ENCODE results near the gene SAMD4B.

Gene SAMD4B

DNA sequence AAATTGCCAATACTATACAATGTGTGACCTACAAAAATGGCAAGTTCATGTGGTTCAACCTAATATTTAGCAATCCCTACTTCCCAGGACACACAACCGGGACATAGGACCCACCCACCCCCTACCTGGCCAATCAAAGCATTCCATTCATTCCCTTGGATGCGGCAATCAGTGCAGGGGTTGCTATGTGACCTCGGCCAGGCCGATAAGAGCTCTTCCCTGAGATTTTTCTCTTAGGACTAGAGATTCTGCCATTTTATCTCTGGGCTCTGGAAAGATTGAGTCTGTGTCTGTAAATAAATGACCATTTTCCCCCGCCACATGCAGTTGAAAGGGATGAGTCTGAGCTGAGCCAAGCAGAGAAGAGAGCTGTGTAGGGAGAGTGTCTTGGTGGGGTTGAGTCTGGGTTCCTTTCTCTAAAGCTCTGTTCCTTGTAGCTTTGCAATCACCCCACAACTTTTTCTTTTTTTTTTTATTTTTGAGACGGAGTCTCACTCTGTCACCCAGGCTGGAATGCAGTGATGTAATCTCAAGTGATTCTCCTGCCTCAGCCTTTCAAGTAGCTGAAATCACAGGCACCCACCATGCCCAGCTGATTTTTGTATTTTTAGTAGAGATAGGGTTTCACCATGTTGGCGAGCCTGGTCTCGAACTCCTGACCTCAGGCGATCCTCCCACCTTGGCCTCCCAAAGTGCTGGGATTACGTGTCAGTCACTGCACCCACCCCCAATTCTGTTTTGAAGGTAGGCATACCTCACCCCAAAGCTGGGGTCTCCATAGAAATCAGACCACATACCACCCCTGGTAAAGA, 38.6 kb upstream of the SAMD4B start:
- Histone ChIP-seq H3K4me3 (ENCODE audit: low read length) (no peak overlapping the region), H3K27me3 (replicated peaks; ENCODE audit: insufficient read depth, low read length) (peaks cover 11% of the 10 kb centered on the region; the same call in 1 of the 2 replicates), H3F3A (ENCODE audit: insufficient read depth, low read length) (no peaks in the 10 kb centered on the region), H2AFZ (ENCODE audit: low read length) (no peak overlapping the region), H3K36me3 (replicated peaks; ENCODE audit: insufficient read depth, low read length) (no peaks in the 10 kb centered on the region), H3K4me2 (ENCODE audit: low read depth, low read length) (no peak overlapping the region), H3K9me3 (replicated peaks; ENCODE audit: insufficient read depth, low read length) (no peaks in the 10 kb centered on the region), H3K9me2 (replicated peaks; ENCODE audit: insufficient read depth, low read length) (no peaks in the 10 kb centered on the region), H3K27ac (ENCODE audit: low read length) (no peak overlapping the region), H3K9ac (ENCODE audit: low read length) (no peak overlapping the region), H4K20me1 (ENCODE audit: insufficient read depth, low read length) (no peaks in the 10 kb centered on the region), H3K79me2 (ENCODE audit: low read length) (no peaks in the 10 kb centered on the region), H3K4me1 (ENCODE audit: low read length) (no peaks in the 10 kb centered on the region)
- TF ChIP-seq, protein P1, sequence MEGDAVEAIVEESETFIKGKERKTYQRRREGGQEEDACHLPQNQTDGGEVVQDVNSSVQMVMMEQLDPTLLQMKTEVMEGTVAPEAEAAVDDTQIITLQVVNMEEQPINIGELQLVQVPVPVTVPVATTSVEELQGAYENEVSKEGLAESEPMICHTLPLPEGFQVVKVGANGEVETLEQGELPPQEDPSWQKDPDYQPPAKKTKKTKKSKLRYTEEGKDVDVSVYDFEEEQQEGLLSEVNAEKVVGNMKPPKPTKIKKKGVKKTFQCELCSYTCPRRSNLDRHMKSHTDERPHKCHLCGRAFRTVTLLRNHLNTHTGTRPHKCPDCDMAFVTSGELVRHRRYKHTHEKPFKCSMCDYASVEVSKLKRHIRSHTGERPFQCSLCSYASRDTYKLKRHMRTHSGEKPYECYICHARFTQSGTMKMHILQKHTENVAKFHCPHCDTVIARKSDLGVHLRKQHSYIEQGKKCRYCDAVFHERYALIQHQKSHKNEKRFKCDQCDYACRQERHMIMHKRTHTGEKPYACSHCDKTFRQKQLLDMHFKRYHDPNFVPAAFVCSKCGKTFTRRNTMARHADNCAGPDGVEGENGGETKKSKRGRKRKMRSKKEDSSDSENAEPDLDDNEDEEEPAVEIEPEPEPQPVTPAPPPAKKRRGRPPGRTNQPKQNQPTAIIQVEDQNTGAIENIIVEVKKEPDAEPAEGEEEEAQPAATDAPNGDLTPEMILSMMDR (IDR thresholded peaks at IDR 0.05; ENCODE audit: low read length), result no peak
- TF ChIP-seq EZH2 (optimal IDR thresholded peaks at IDR 0.05; ENCODE audit: low read depth, low read length), result no peak
- TF ChIP-seq EZH2phosphoT487 (IDR thresholded peaks at IDR 0.05; ENCODE audit: low read length), result no peak
- no peak for DNase-seq

DNA sequence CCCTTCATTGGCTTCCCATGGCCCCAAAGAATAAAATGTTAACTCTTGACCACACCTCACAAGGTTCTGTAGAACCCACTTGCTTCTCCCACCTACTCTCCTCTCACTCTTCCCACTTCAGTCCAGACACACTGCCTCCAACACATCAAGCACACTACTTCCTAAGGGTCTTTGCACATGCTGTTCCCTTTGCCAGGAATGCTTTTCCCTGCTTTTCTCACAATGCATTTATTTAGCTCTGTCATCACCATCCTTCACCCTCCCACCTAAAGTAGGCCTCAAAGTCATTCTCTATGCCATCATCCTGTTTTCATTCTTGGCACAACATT, 38.1 kb upstream of the SAMD4B start:
- no peaks in the 10 kb centered on the region for H3K9me2 ChIP-seq (replicated peaks; ENCODE audit: insufficient read depth, low read length)
- no peaks in the 10 kb centered on the region for H3F3A ChIP-seq (ENCODE audit: insufficient read depth, low read length)
- H4K20me1 ChIP-seq (ENCODE audit: insufficient read depth, low read length), result no peaks in the 10 kb centered on the region
- H3K9me3 ChIP-seq (replicated peaks; ENCODE audit: insufficient read depth, low read length), result no peaks in the 10 kb centered on the region
- no peak overlapping the region for H2AFZ ChIP-seq (ENCODE audit: low read length)
- H3K36me3 ChIP-seq (replicated peaks; ENCODE audit: insufficient read depth, low read length), result no peaks in the 10 kb centered on the region
- no peak overlapping the region for H3K4me2 ChIP-seq (ENCODE audit: low read depth, low read length)
- TF ChIP-seq EZH2phosphoT487 (IDR thresholded peaks at IDR 0.05; ENCODE audit: low read length) (no peak), EZH2 (optimal IDR thresholded peaks at IDR 0.05; ENCODE audit: low read depth, low read length) (no peak)
- TF ChIP-seq, protein P1 (IDR thresholded peaks at IDR 0.05; ENCODE audit: low read length), result no peak
- H3K4me1 ChIP-seq (ENCODE audit: low read length), result no peaks in the 10 kb centered on the region
- no peak overlapping the region for H3K9ac ChIP-seq (ENCODE audit: low read length)
- H3K79me2 ChIP-seq (ENCODE audit: low read length), result no peaks in the 10 kb centered on the region
- peaks cover 11% of the 10 kb centered on the region; the same call in 1 of the 2 replicates for H3K27me3 ChIP-seq (replicated peaks; ENCODE audit: insufficient read depth, low read length)
- no peak overlapping the region for H3K4me3 ChIP-seq (ENCODE audit: low read length)
- no peak overlapping the region for H3K27ac ChIP-seq (ENCODE audit: low read length)
- no peak for DNase-seq

DNA sequence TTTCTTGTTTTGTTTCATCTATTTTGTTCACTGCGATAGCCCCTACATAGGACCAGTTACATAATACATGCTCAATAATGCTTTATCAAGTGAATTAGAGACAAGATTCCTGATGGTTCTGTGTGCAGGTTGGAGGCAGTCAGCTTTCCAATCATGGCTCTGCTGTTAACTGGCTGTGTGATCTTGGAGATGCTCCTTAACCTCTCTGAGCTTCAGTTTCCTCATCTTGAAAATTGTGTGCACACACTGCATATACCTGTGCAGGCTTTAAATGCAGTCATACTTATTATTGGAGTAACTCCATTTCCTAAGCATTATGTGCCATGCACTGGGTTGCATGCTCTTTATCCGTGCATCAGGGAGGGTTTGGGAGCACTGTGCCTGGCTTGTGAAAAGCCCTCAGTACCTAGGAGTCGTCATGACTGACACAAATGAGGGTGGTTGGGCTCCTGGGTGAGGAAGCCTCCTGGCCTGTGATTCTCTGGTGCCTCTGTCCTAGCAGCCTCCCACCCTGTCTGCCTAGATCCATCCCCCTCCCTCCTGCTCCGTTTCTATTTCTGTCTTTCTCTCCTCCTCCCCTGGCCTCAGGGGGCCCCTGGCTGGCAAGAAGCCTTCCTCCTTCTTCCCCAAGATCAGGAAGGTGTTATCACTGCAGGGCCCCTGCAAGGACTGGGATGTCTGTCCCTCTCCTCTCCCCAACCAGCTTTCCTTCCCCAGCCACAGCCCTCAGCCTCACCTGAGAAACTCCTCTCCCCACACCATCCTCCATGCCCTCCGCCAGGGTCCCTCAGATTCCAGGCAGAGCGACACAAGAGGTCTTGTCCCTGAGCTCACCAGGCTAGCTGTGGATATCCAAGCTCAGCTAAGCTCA, 37.3 kb upstream of the SAMD4B start:
- Histone ChIP-seq H3K9me3 (replicated peaks; ENCODE audit: insufficient read depth, low read length) (no peaks in the 10 kb centered on the region), H3K9me2 (replicated peaks; ENCODE audit: insufficient read depth, low read length) (no peaks in the 10 kb centered on the region), H3K79me2 (ENCODE audit: low read length) (no peaks in the 10 kb centered on the region), H3K27me3 (replicated peaks; ENCODE audit: insufficient read depth, low read length) (peaks cover 7% of the 10 kb centered on the region; the same call in 1 of the 2 replicates), H2AFZ (ENCODE audit: low read length) (no peak overlapping the region), H3K4me2 (ENCODE audit: low read depth, low read length) (no peak overlapping the region), H3K9ac (ENCODE audit: low read length) (no peak overlapping the region), H3K27ac (ENCODE audit: low read length) (no peak overlapping the region), H3K4me1 (ENCODE audit: low read length) (no peaks in the 10 kb centered on the region), H3K36me3 (replicated peaks; ENCODE audit: insufficient read depth, low read length) (no peaks in the 10 kb centered on the region), H3F3A (ENCODE audit: insufficient read depth, low read length) (no peaks in the 10 kb centered on the region), H3K4me3 (ENCODE audit: low read length) (no peak overlapping the region), H4K20me1 (ENCODE audit: insufficient read depth, low read length) (no peaks in the 10 kb centered on the region)
- TF ChIP-seq, protein P1 (IDR thresholded peaks at IDR 0.05; ENCODE audit: low read length), result no peak
- no peak for TF ChIP-seq EZH2phosphoT487 (IDR thresholded peaks at IDR 0.05; ENCODE audit: low read length)
- no peak for TF ChIP-seq EZH2 (optimal IDR thresholded peaks at IDR 0.05; ENCODE audit: low read depth, low read length)
- no peak for DNase-seq
